HEK293 (cell line): Measurements from ENCODE around the gene PUM2.

Experiments used
- CTCF ChIA-PET: fragments of 350-600 bp; formaldehyde crosslinking; extraction: SDS; loops from one replicate; lab custom pipeline; 2021; ENCODE audit warnings: antibody characterized with exemption; lab: Yijun Ruan, JAX
- POLR2A ChIA-PET: fragments of 300-600 bp; formaldehyde crosslinking; extraction: SDS; loops from one replicate; lab custom pipeline; 2020; ENCODE audit warnings: antibody characterized with exemption, inconsistent platforms; lab: Yijun Ruan, JAX
- H3K27ac ChIP-seq: fragments of 200-500 bp; sonication (Bioruptor generic); 2 replicates; pipeline ENCODE4 v1.5.1; 2014; ENCODE audit warnings: low read depth, low read length, control low read depth, inconsistent platforms; ENCODE audit errors: extremely low read depth
- H3K36me3 ChIP-seq, 2 experiments: fragments of 200-500 bp in 1 of 2; sonication (Bioruptor generic) in 1 of 2; 1 replicate in 1 of 2; 2 replicates in 1 of 2; pipeline ENCODE4 v1.5.1; 2014 to 2017; ENCODE audit warnings: inconsistent platforms in 2 of 2, low read length in 2 of 2; ENCODE audit not compliant: control insufficient read depth in 2 of 2, insufficient read depth in 1 of 2
- H3K4me1 ChIP-seq: fragments of 200-500 bp; sonication (Bioruptor generic); 2 replicates; pipeline ENCODE4 v1.5.1; 2014; ENCODE audit warnings: mild to moderate bottlenecking, low read length, inconsistent platforms; ENCODE audit not compliant: control insufficient read depth, insufficient read depth
- H3K4me3 ChIP-seq: 2 replicates; pipeline ENCODE4 v1.5.1; 2011; ENCODE audit warnings: low read depth, mild to moderate bottlenecking, control low read depth, low read length, moderate library complexity
- H3K9me3 ChIP-seq: fragments of 200-500 bp; sonication (Bioruptor generic); 2 replicates; pipeline ENCODE4 v1.5.1; 2014; ENCODE audit warnings: low read depth, low read length, inconsistent platforms; ENCODE audit not compliant: control insufficient read depth, insufficient read depth
- ATF2 ChIP-seq: fragments of 450-650 bp; formaldehyde crosslinking; IDR thresholded peaks from 2 replicates; pipeline ENCODE4 v1.5.1; 2016; ENCODE audit warnings: missing biosample characterization, missing genetic modification characterization, low read depth
- KLF1 ChIP-seq: fragments of 450-650 bp; formaldehyde crosslinking; IDR thresholded peaks from 2 replicates; pipeline ENCODE4 v1.5.1; 2016; ENCODE audit warnings: missing biosample characterization, missing genetic modification characterization
- KLF10 ChIP-seq: fragments of 450-650 bp; IDR thresholded peaks from 2 replicates; pipeline ENCODE4 v1.5.1; 2018; ENCODE audit warnings: missing biosample characterization, mild to moderate bottlenecking, missing genetic modification characterization
- KLF16 ChIP-seq: fragments of 450-650 bp; formaldehyde crosslinking; IDR thresholded peaks from 2 replicates; pipeline ENCODE4 v1.5.1; 2017; ENCODE audit warnings: missing biosample characterization, missing genetic modification characterization
- MZF1 ChIP-seq: fragments of 450-650 bp; formaldehyde crosslinking; IDR thresholded peaks from 2 replicates; pipeline ENCODE4 v1.5.1; 2017; ENCODE audit warnings: missing biosample characterization, missing genetic modification characterization, borderline replicate concordance
- PRDM4 ChIP-seq: fragments of 450-650 bp; formaldehyde crosslinking; IDR thresholded peaks from 2 replicates; pipeline ENCODE4 v1.5.1; 2017; ENCODE audit warnings: missing biosample characterization, missing genetic modification characterization
- SALL2 ChIP-seq: fragments of 450-650 bp; formaldehyde crosslinking; IDR thresholded peaks from 2 replicates; pipeline ENCODE4 v1.5.0; 2017; ENCODE audit warnings: missing biosample characterization, mild to moderate bottlenecking, missing genetic modification characterization, borderline replicate concordance
- YY1 ChIP-seq: fragments of 450-650 bp; formaldehyde crosslinking; IDR thresholded peaks from 2 replicates; pipeline ENCODE4 v1.5.1; 2018; ENCODE audit warnings: missing biosample characterization, missing genetic modification characterization
- ZBTB7A ChIP-seq: fragments of 450-650 bp; formaldehyde crosslinking; IDR thresholded peaks from 2 replicates; pipeline ENCODE4 v1.5.1; 2016; ENCODE audit warnings: low read depth, missing biosample characterization, missing genetic modification characterization
- ZNF114 ChIP-seq: fragments of 450-650 bp; formaldehyde crosslinking; IDR thresholded peaks from 2 replicates; pipeline ENCODE4 v1.5.0; 2017; ENCODE audit warnings: missing biosample characterization, missing genetic modification characterization
- ZNF140 ChIP-seq: fragments of 450-650 bp; formaldehyde crosslinking; IDR thresholded peaks from 2 replicates; pipeline ENCODE4 v1.5.1; 2016; ENCODE audit warnings: missing biosample characterization, missing genetic modification characterization
- ZNF184 ChIP-seq: fragments of 450-650 bp; IDR thresholded peaks from 2 replicates; pipeline ENCODE4 v1.5.1; 2018; ENCODE audit warnings: missing biosample characterization, mild to moderate bottlenecking, missing genetic modification characterization
- ZNF391 ChIP-seq: fragments of 450-650 bp; formaldehyde crosslinking; IDR thresholded peaks from 2 replicates; pipeline ENCODE4 v1.5.1; 2016; ENCODE audit warnings: low read depth, missing biosample characterization, missing genetic modification characterization, borderline replicate concordance
- ZNF404 ChIP-seq: fragments of 450-650 bp; formaldehyde crosslinking; IDR thresholded peaks from 2 replicates; pipeline ENCODE4 v1.5.1; 2017; ENCODE audit warnings: missing biosample characterization, missing genetic modification characterization
- ZNF510 ChIP-seq: fragments of 450-650 bp; formaldehyde crosslinking; IDR thresholded peaks from 2 replicates; pipeline ENCODE4 v1.5.1; 2018; ENCODE audit warnings: mild to moderate bottlenecking, missing genetic modification characterization, missing biosample characterization; ENCODE audit not compliant: insufficient replicate concordance
- ZNF544 ChIP-seq: fragments of 450-650 bp; formaldehyde crosslinking; IDR thresholded peaks from 2 replicates; pipeline ENCODE4 v1.5.0; 2017; ENCODE audit warnings: missing biosample characterization, missing genetic modification characterization
- ZNF555 ChIP-seq: fragments of 450-650 bp; formaldehyde crosslinking; conservative IDR thresholded peaks from 2 replicates; pipeline ENCODE4 v1.5.1; 2017; ENCODE audit warnings: missing biosample characterization, mild to moderate bottlenecking, missing genetic modification characterization, inconsistent platforms
- ZNF624 ChIP-seq: fragments of 450-650 bp; formaldehyde crosslinking; IDR thresholded peaks from 2 replicates; pipeline ENCODE4 v1.5.1; 2017; ENCODE audit warnings: missing biosample characterization, missing genetic modification characterization
- ZNF664 ChIP-seq: fragments of 450-650 bp; formaldehyde crosslinking; IDR thresholded peaks from 2 replicates; pipeline ENCODE4 v1.5.1; 2016; ENCODE audit warnings: missing biosample characterization, missing genetic modification characterization
- ZNF670 ChIP-seq: fragments of 450-650 bp; formaldehyde crosslinking; IDR thresholded peaks from 2 replicates; pipeline ENCODE4 v1.5.1; 2016; ENCODE audit warnings: missing biosample characterization, missing genetic modification characterization, low read depth
- ZNF843 ChIP-seq: fragments of 450-650 bp; formaldehyde crosslinking; IDR thresholded peaks from 2 replicates; pipeline ENCODE4 v1.5.1; 2016; ENCODE audit warnings: missing biosample characterization, missing genetic modification characterization
- ZXDB ChIP-seq: fragments of 450-650 bp; formaldehyde crosslinking; IDR thresholded peaks from 2 replicates; pipeline ENCODE4 v1.5.1; 2016; ENCODE audit warnings: missing biosample characterization, missing genetic modification characterization
- TF ChIP-seq, protein P1 (sequence below): fragments of 450-650 bp; formaldehyde crosslinking; IDR thresholded peaks from 2 replicates; pipeline ENCODE4 v1.5.1; 2016; ENCODE audit warnings: missing biosample characterization, missing genetic modification characterization
- TF ChIP-seq, protein P2 (sequence below): fragments of 450-650 bp; formaldehyde crosslinking; IDR thresholded peaks from 2 replicates; pipeline ENCODE4; 2016; ENCODE audit warnings: missing biosample characterization, missing genetic modification characterization
- TF ChIP-seq, protein P3 (sequence below): fragments of 450-650 bp; formaldehyde crosslinking; IDR thresholded peaks from 2 replicates; pipeline ENCODE4 v1.5.1; 2017; ENCODE audit warnings: missing biosample characterization, missing genetic modification characterization

The PUM2 gene

DNA sequence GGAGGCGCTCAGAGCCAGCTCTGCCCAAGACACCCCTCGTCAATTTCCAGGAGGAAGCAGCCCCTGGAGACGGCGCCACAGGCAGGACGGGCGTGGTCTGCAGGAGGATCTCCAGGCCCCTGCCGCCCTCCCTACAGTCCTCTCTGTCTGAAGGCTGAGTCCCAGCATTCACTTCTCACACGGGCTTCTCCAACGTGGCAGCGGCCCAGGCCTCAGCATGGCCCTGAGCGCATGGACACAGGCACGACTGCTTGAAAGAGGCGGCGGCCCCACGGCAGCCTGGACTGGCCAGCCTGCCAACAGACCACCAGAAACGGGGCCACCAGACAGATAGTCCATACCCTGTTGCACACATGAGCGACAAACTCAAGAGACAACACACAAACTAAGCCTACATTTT lies 149.0 kb downstream of the PUM2 start (continued):
- TF ChIP-seq PRDM4 (no peak), YY1 (tag by site-specific recombination) (no peak), ZNF664 (no peak), ZNF114 (no peak)

- Histone ChIP-seq H3K27ac (no peak overlapping the region), H3K9me3 (no peaks in the 10 kb centered on the region), H3K4me3 (no peak overlapping the region), H3K4me1 (no peaks in the 10 kb centered on the region), H3K36me3 (peaks cover 0 to 48% of the 10 kb centered on the region in 2 experiments; a peak in 1 of 3 replicates)
- TF ChIP-seq ZNF843 (no peak), ZNF544 (tag by site-specific recombination) (no peak), KLF1 (no peak), ZNF391 (no peak), KLF10 (no peak), ZBTB7A (tag by site-specific recombination) (no peak), SALL2 (tag by site-specific recombination) (no peak), ZNF404 (tag by site-specific recombination) (no peak)
- TF ChIP-seq, protein P1, sequence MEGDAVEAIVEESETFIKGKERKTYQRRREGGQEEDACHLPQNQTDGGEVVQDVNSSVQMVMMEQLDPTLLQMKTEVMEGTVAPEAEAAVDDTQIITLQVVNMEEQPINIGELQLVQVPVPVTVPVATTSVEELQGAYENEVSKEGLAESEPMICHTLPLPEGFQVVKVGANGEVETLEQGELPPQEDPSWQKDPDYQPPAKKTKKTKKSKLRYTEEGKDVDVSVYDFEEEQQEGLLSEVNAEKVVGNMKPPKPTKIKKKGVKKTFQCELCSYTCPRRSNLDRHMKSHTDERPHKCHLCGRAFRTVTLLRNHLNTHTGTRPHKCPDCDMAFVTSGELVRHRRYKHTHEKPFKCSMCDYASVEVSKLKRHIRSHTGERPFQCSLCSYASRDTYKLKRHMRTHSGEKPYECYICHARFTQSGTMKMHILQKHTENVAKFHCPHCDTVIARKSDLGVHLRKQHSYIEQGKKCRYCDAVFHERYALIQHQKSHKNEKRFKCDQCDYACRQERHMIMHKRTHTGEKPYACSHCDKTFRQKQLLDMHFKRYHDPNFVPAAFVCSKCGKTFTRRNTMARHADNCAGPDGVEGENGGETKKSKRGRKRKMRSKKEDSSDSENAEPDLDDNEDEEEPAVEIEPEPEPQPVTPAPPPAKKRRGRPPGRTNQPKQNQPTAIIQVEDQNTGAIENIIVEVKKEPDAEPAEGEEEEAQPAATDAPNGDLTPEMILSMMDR (tag by site-specific recombination): no peak
- TF ChIP-seq, protein P2, sequence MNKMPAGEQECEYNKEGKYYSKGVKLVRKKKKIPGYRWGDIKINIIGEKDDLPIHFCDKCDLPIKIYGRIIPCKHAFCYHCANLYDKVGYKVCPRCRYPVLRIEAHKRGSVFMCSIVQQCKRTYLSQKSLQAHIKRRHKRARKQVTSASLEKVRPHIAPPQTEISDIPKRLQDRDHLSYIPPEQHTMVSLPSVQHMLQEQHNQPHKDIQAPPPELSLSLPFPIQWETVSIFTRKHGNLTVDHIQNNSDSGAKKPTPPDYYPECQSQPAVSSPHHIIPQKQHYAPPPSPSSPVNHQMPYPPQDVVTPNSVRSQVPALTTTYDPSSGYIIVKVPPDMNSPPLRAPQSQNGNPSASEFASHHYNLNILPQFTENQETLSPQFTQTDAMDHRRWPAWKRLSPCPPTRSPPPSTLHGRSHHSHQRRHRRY (tag by site-specific recombination): no peak
- ChIA-PET CTCF (no interaction called here), POLR2A (no interaction called here)
Measured at GRCh38 chr2:20200697-20201555, 149.7 kb downstream of the PUM2 start.

GRCh38 chr2:20199633-20200270 lies 150.9 kb downstream of the PUM2 start:
- no peaks in the 10 kb centered on the region for H3K9me3 ChIP-seq
- H3K36me3 ChIP-seq: peaks cover 0 to 41% of the 10 kb centered on the region in 2 experiments; a peak in 1 of 3 replicates
- no peak for TF ChIP-seq ZNF555 (tag by site-specific recombination)
- no peak for TF ChIP-seq KLF16
- TF ChIP-seq MZF1 (tag by site-specific recombination): no peak
- no peak for TF ChIP-seq ATF2
- TF ChIP-seq, protein P3, sequence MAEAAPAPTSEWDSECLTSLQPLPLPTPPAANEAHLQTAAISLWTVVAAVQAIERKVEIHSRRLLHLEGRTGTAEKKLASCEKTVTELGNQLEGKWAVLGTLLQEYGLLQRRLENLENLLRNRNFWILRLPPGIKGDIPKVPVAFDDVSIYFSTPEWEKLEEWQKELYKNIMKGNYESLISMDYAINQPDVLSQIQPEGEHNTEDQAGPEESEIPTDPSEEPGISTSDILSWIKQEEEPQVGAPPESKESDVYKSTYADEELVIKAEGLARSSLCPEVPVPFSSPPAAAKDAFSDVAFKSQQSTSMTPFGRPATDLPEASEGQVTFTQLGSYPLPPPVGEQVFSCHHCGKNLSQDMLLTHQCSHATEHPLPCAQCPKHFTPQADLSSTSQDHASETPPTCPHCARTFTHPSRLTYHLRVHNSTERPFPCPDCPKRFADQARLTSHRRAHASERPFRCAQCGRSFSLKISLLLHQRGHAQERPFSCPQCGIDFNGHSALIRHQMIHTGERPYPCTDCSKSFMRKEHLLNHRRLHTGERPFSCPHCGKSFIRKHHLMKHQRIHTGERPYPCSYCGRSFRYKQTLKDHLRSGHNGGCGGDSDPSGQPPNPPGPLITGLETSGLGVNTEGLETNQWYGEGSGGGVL (tag by site-specific recombination): no peak
- no peak for TF ChIP-seq ZNF510 (tag by site-specific recombination)
- TF ChIP-seq ZNF670 (tag by site-specific recombination): no peak
- no peak for TF ChIP-seq ZXDB (tag by site-specific recombination)
- no peak for TF ChIP-seq ZNF624 (tag by site-specific recombination)
- TF ChIP-seq ZNF184 (tag by site-specific recombination): no peak
- no peak for TF ChIP-seq ZNF140 (tag by site-specific recombination)
- CTCF ChIA-PET: no interaction called here
- no peaks in the 10 kb centered on the region for H3K4me1 ChIP-seq
- H3K27ac ChIP-seq: no peak overlapping the region
- no peak overlapping the region for H3K4me3 ChIP-seq
- POLR2A ChIA-PET: no interaction called here
